H9 (cell line): ENCODE data around the gene TTYH2. TPM values are rescaled to one million over a fixed set of nuclear protein-coding genes. Genes with fewer than 3 reads are reported as not detected.

Experiments
- DNase-seq: peaks from one replicate; pipeline ENCODE4 v3.0.0-alpha.2; 2017
- H2AFZ ChIP-seq: one replicate; pipeline ENCODE4 v1.6.1; 2013; ENCODE audit warnings: mild to moderate bottlenecking, low read length, control low read depth, moderate library complexity
- H2AK5ac ChIP-seq: 2 replicates; pipeline ENCODE4 v1.6.1; 2013; ENCODE audit warnings: low read length, control low read depth, mixed read lengths; ENCODE audit not compliant: insufficient read length
- H2BK120ac ChIP-seq: one replicate; pipeline ENCODE4 v1.6.1; 2013; ENCODE audit warnings: low read depth, mild to moderate bottlenecking, low read length, control low read depth, inconsistent platforms; ENCODE audit not compliant: poor library complexity, severe bottlenecking
- H2BK12ac ChIP-seq: 2 replicates; pipeline ENCODE4 v1.6.1; 2013; ENCODE audit warnings: low read length, control low read depth, mixed read lengths, low read depth; ENCODE audit not compliant: insufficient read length
- H2BK15ac ChIP-seq: 2 replicates; pipeline ENCODE4 v1.6.1; 2013; ENCODE audit warnings: low read depth, low read length, control low read depth
- H2BK20ac ChIP-seq: one replicate; pipeline ENCODE4 v1.6.1; 2013; ENCODE audit warnings: low read depth, mild to moderate bottlenecking, low read length, control low read depth, inconsistent platforms; ENCODE audit not compliant: poor library complexity, severe bottlenecking
- H2BK5ac ChIP-seq: 2 replicates; pipeline ENCODE4 v1.6.1; 2013; ENCODE audit warnings: low read length, control low read depth, mixed read lengths; ENCODE audit not compliant: insufficient read length
- H3K14ac ChIP-seq: 2 replicates; pipeline ENCODE4 v1.6.1; 2013; ENCODE audit warnings: low read length, control low read depth; ENCODE audit not compliant: insufficient read depth
- H3K18ac ChIP-seq: 2 replicates; pipeline ENCODE4 v1.6.1; 2013; ENCODE audit warnings: low read depth, mild to moderate bottlenecking, mixed read lengths, low read length, control low read depth; ENCODE audit not compliant: insufficient read length
- H3K23ac ChIP-seq: 2 replicates; pipeline ENCODE4 v1.6.1; 2013; ENCODE audit warnings: low read length, control low read depth, mixed read lengths, low read depth; ENCODE audit not compliant: insufficient read length
- H3K23me2 ChIP-seq: 2 replicates; pipeline ENCODE4 v1.6.1; 2013; ENCODE audit warnings: low read depth, mild to moderate bottlenecking, mixed read lengths, low read length, control low read depth; ENCODE audit not compliant: insufficient read length, poor library complexity, severe bottlenecking
- H3K27ac ChIP-seq: 2 replicates; pipeline ENCODE4 v1.5.1; 2013; ENCODE audit warnings: low read length, control low read depth, mixed read lengths, low read depth; ENCODE audit not compliant: insufficient read length
- H3K27me3 ChIP-seq: 2 replicates; pipeline ENCODE4 v1.6.1; 2013; ENCODE audit warnings: low read length, control low read depth, inconsistent platforms; ENCODE audit not compliant: insufficient read depth
- H3K4ac ChIP-seq: 2 replicates; pipeline ENCODE4 v1.6.1; 2013; ENCODE audit warnings: low read depth, mild to moderate bottlenecking, control low read depth, inconsistent platforms, low read length, moderate library complexity
- H3K4me1 ChIP-seq: 2 replicates; pipeline ENCODE4 v1.6.1; 2013; ENCODE audit warnings: low read length, control low read depth, inconsistent platforms; ENCODE audit not compliant: insufficient read depth
- H3K4me2 ChIP-seq: 2 replicates; pipeline ENCODE4 v1.6.1; 2013; ENCODE audit warnings: low read length, control low read depth, mixed read lengths; ENCODE audit not compliant: insufficient read length, insufficient read depth
- H3K56ac ChIP-seq: 2 replicates; pipeline ENCODE4 v1.6.1; 2013; ENCODE audit warnings: low read depth, mild to moderate bottlenecking, mixed read lengths, low read length, control low read depth; ENCODE audit not compliant: insufficient read length
- H3K79me1 ChIP-seq: 2 replicates; pipeline ENCODE4 v1.6.1; 2013; ENCODE audit warnings: low read depth, mild to moderate bottlenecking, moderate library complexity, low read length, control low read depth, inconsistent platforms; ENCODE audit not compliant: insufficient read depth, poor library complexity, severe bottlenecking
- H3K79me2 ChIP-seq: 2 replicates; pipeline ENCODE4 v1.6.1; 2013; ENCODE audit warnings: low read length, control low read depth, inconsistent platforms; ENCODE audit not compliant: insufficient read depth
- H3K9ac ChIP-seq: 2 replicates; pipeline ENCODE4 v1.6.1; 2013; ENCODE audit warnings: low read length, control low read depth, mixed read lengths; ENCODE audit not compliant: insufficient read length; ENCODE audit errors: extremely low read depth
- H3K9me3 ChIP-seq: one replicate; pipeline ENCODE4 v1.6.1; 2013; ENCODE audit warnings: low read depth, low read length, inconsistent platforms; ENCODE audit not compliant: control insufficient read depth
- H3T11ph ChIP-seq: one replicate; pipeline ENCODE4 v1.6.1; 2013; ENCODE audit warnings: mild to moderate bottlenecking, low read length, control low read depth, inconsistent platforms
- H4K20me1 ChIP-seq: one replicate; pipeline ENCODE4 v1.6.1; 2013; ENCODE audit not compliant: control insufficient read depth, insufficient read length, insufficient read depth
- H4K5ac ChIP-seq: 2 replicates; pipeline ENCODE4 v1.6.1; 2013; ENCODE audit warnings: low read depth, mild to moderate bottlenecking, mixed read lengths, low read length, control low read depth; ENCODE audit not compliant: insufficient read length
- H4K8ac ChIP-seq: replicated peaks from 2 replicates; pipeline ENCODE4 v1.6.1; 2013; ENCODE audit warnings: low read length, control low read depth, mixed read lengths, low read depth; ENCODE audit not compliant: insufficient read length
- H4K91ac ChIP-seq: 2 replicates; pipeline ENCODE4 v1.6.1; 2013; ENCODE audit warnings: low read depth, mild to moderate bottlenecking, moderate library complexity, mixed read lengths, low read length, control low read depth; ENCODE audit not compliant: insufficient read length
- H3K27ac Mint-ChIP-seq, 3 experiments: 2 replicates in 2 of 3; 3 replicates in 1 of 3; pipeline ENCODE4 v1.8.0; 2020 to 2021; ENCODE audit warnings: mixed read lengths in 3 of 3, mild to moderate bottlenecking in 1 of 3, moderate library complexity in 1 of 3
- H3K27me3 Mint-ChIP-seq: 2 replicates; pipeline ENCODE4 v1.8.0; 2021; ENCODE audit warnings: low read depth, mild to moderate bottlenecking, moderate library complexity, mixed read lengths
- H3K36me3 Mint-ChIP-seq, 3 experiments: 2 replicates in 2 of 3; 3 replicates in 1 of 3; pipeline ENCODE4 v1.8.0; 2020 to 2021; ENCODE audit warnings: low read depth in 3 of 3, mixed read lengths in 3 of 3; ENCODE audit not compliant: insufficient read depth in 1 of 3
- H3K4me1 Mint-ChIP-seq, 2 experiments: 2 replicates each; pipeline ENCODE4 v1.8.0; 2020; ENCODE audit warnings: mixed read lengths in 2 of 2
- H3K4me3 Mint-ChIP-seq, 2 experiments: 2 replicates in 1 of 2; 3 replicates in 1 of 2; pipeline ENCODE4 v1.8.0; 2020 to 2021; ENCODE audit warnings: mild to moderate bottlenecking in 2 of 2, mixed read lengths in 2 of 2, moderate library complexity in 1 of 2
- H3K9me3 Mint-ChIP-seq, 2 experiments: 2 replicates in 1 of 2; 3 replicates in 1 of 2; pipeline ENCODE4 v1.8.0; 2020; ENCODE audit warnings: mild to moderate bottlenecking in 2 of 2, mixed read lengths in 2 of 2, moderate library complexity in 1 of 2
- CTCF ChIP-seq: fragments of 200-600 bp; sonication (generic); conservative IDR thresholded peaks from 3 replicates; pipeline ENCODE4 v1.8.0; 2021; ENCODE audit warnings: antibody characterized with exemption, mild to moderate bottlenecking
- whole genome bisulfite sequencing: extraction: QIAGEN DNeasy Blood & Tissue Kit; methylation state at CpG from one replicate; pipeline ENCODE4 v1.1.7; 2013; ENCODE audit warnings: missing lambda C conversion rate, low lambda C conversion rate, mixed read lengths; ENCODE audit not compliant: insufficient read length; ENCODE audit errors: extremely low coverage; 5-methylcytosine and 5-hydroxymethylcytosine counted together
- total RNA-seq: library from RNA; stranded (reverse); gene quantifications from 2 replicates; pipeline ENCODE4 v1.2.1, GENCODE V29; 2021

Gene TTYH2
- total RNA-seq, 1 experiment from 2014 or later = 1.6 TPM

- Histone ChIP-seq H2AK5ac (no peak overlapping the region), H4K91ac (no peak overlapping the region), H3K27ac (no peak overlapping the region), H2AFZ (no peak overlapping the region), H3K23ac (no peak overlapping the region), H3K27me3 (no peaks in the 10 kb centered on the region), H2BK120ac (no peak overlapping the region), H3K23me2 (peaks cover 4% of the 10 kb centered on the region), H2BK5ac (no peak overlapping the region), H4K5ac (no peak overlapping the region), H4K8ac (no peak overlapping the region), H3K14ac (no peak overlapping the region), H3T11ph (no peak overlapping the region), H3K56ac (no peak overlapping the region), H3K4me1 (peaks cover 2% of the 10 kb centered on the region), H3K18ac (no peak overlapping the region), H2BK20ac (no peak overlapping the region), H3K9ac (no peak overlapping the region), H2BK12ac (no peak overlapping the region), H3K4ac (no peak overlapping the region), H3K4me2 (no peak overlapping the region), H3K79me2 (no peaks in the 10 kb centered on the region), H2BK15ac (no peak overlapping the region), H4K20me1 (no peaks in the 10 kb centered on the region), H3K9me3 (no peaks in the 10 kb centered on the region), H3K79me1 (no peaks in the 10 kb centered on the region)
- Mint-ChIP-seq H3K36me3 (peaks cover 3 to 17% (median 16%) of the 10 kb centered on the region in 3 experiments; a peak in 6 of 7 replicates), H3K27ac (no peak overlapping the region), H3K4me1 (peaks cover 36 to 51% of the 10 kb centered on the region in 2 experiments), H3K27me3 (peaks cover 26% of the 10 kb centered on the region), H3K4me3 (no peak overlapping the region), H3K9me3 (peaks cover 9 to 18% of the 10 kb centered on the region in 2 experiments)
- TF ChIP-seq CTCF = no peak
- DNase-seq = no peak
- WGBS = no CpG with 5 or more reads among the region's 10 CpGs
These were observed 30.8 kb downstream of the TTYH2 start for GRCh38 chr17:74244128-74244527.
